Fibroblast of lung (primary cell): Measurements from ENCODE around the gene CACNB2. TPM values are rescaled to one million over a fixed set of nuclear protein-coding genes. Genes with fewer than 3 reads are reported as not detected.

ENCODE experiments used
- DNase-seq, 2 donors: peaks; one replicate each; pipeline versions ENCODE4 v3.0.0 to v3.0.0-alpha.2; 2010; ENCODE audit warnings: low read depth in 2 of 2
- H2AFZ ChIP-seq: 2 replicates; pipeline ENCODE4 v1.5.1; 2012; ENCODE audit warnings: low read length, control low read depth, inconsistent platforms
- H3K27ac ChIP-seq: 2 replicates; pipeline ENCODE4 v1.5.1; 2011; ENCODE audit warnings: low read length, control low read depth; ENCODE audit not compliant: insufficient read depth
- H3K27me3 ChIP-seq: 2 replicates; pipeline ENCODE4 v1.5.1; 2011; ENCODE audit warnings: mild to moderate bottlenecking, low read length; ENCODE audit not compliant: control insufficient read depth, insufficient read depth
- H3K36me3 ChIP-seq: 2 replicates; pipeline ENCODE4 v1.5.1; 2011; ENCODE audit warnings: low read length; ENCODE audit not compliant: control insufficient read depth, insufficient read depth
- H3K4me1 ChIP-seq: 2 replicates; pipeline ENCODE4 v1.5.1; 2011; ENCODE audit warnings: low read length; ENCODE audit not compliant: control insufficient read depth, insufficient read depth; ENCODE audit errors: extremely low read depth
- H3K4me2 ChIP-seq: 2 replicates; pipeline ENCODE4 v1.5.1; 2011; ENCODE audit warnings: low read length, control low read depth; ENCODE audit not compliant: insufficient read depth; ENCODE audit errors: extremely low read depth
- H3K4me3 ChIP-seq, 4 experiments: fragments of 200-600 bp in 1 of 4; sonication (generic) in 1 of 4; replicated peaks in 1 of 4; 2 replicates each; pipeline ENCODE4 v1.5.1; 2011 to 2016; ENCODE audit warnings: low read length in 4 of 4, low read depth in 3 of 4, mild to moderate bottlenecking in 3 of 4, control low read depth in 2 of 4, inconsistent platforms in 1 of 4, mixed read lengths in 1 of 4; ENCODE audit not compliant: insufficient read depth in 1 of 4; ENCODE audit errors: control extremely low read depth in 1 of 4
- H3K79me2 ChIP-seq: 2 replicates; pipeline ENCODE4 v1.5.1; 2012; ENCODE audit warnings: mild to moderate bottlenecking, low read length, inconsistent platforms; ENCODE audit not compliant: control insufficient read depth, insufficient read depth
- H3K9ac ChIP-seq: 2 replicates; pipeline ENCODE4 v1.5.1; 2011; ENCODE audit warnings: mild to moderate bottlenecking, low read length, control low read depth; ENCODE audit not compliant: insufficient read depth
- H3K9me3 ChIP-seq: 2 replicates; pipeline ENCODE4 v1.5.1; 2012; ENCODE audit warnings: low read depth, low read length; ENCODE audit not compliant: control insufficient read depth, insufficient read depth
- H4K20me1 ChIP-seq: 2 replicates; pipeline ENCODE4 v1.5.1; 2011; ENCODE audit warnings: low read length; ENCODE audit not compliant: control insufficient read depth, insufficient read depth; ENCODE audit errors: extremely low read depth
- EZH2 ChIP-seq: IDR thresholded peaks from 2 replicates; pipeline ENCODE4 v1.5.1; 2012; ENCODE audit warnings: low read length, control low read depth, mild to moderate bottlenecking; ENCODE audit errors: missing control alignments
- polyA plus RNA-seq, 2 donors: library from polyadenylated mRNA; depleted of rRNA in 1 of 2; stranded (reverse) in 1 of 2; unstranded in 1 of 2; fragments of >200 nt; gene quantifications; 2 replicates each; pipeline ENCODE4 v1.2.1, GENCODE V29; 2011 to 2012; ENCODE audit warnings: missing spikeins in 1 of 2
- total RNA-seq: library from RNA; depleted of rRNA; stranded (reverse); fragments of >200 nt; gene quantifications from 2 replicates; pipeline ENCODE4 v1.2.1, GENCODE V29; 2014
- TF ChIP-seq, protein P1 (sequence below), 2 donors: IDR thresholded peaks in 1 of 2; conservative IDR thresholded peaks in 1 of 2; 1 replicate in 1 of 2; 2 replicates in 1 of 2; pipeline ENCODE4 v1.5.1; 2011 to 2012; ENCODE audit warnings: low read length in 2 of 2, control low read depth in 1 of 2, inconsistent platforms in 1 of 2, low read depth in 1 of 2, mild to moderate bottlenecking in 1 of 2

CACNB2 gene
- total and polyA plus RNA-seq, 2 donors (not counting 1 experiment from before 2014, with no cell fraction given), result 0.66 to 0.70 TPM

DNA sequence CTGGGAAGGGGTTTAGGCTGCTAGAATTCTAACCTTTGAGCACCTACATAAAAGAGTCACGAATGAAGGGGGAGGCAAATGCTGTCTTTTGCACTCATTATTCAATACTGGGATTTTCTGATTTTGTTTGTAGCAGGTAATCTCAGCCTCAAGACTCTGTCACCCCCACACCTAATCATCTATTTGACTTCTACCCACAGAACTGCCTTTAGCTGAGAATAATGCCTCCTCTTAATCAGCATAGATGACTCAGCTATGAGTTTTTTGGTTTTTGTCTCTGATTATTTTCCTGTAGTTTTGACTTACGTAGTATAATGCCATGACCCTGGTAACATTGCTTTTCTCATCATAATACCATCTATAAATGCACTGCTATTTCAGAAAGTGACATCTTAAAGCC, 42.7 kb upstream of the CACNB2 start:
- Histone ChIP-seq H4K20me1 (no peaks in the 10 kb centered on the region), H3K27me3 (no peaks in the 10 kb centered on the region), H3K4me2 (no peak overlapping the region), H3K27ac (no peak overlapping the region), H3K79me2 (no peaks in the 10 kb centered on the region), H3K4me3 (no peak overlapping the region), H3K4me1 (no peaks in the 10 kb centered on the region), H3K36me3 (no peaks in the 10 kb centered on the region), H2AFZ (no peak overlapping the region), H3K9ac (no peak overlapping the region), H3K9me3 (no peaks in the 10 kb centered on the region)
- peak; percentile 20 to 72 for DNase-seq
- TF ChIP-seq, protein P1, sequence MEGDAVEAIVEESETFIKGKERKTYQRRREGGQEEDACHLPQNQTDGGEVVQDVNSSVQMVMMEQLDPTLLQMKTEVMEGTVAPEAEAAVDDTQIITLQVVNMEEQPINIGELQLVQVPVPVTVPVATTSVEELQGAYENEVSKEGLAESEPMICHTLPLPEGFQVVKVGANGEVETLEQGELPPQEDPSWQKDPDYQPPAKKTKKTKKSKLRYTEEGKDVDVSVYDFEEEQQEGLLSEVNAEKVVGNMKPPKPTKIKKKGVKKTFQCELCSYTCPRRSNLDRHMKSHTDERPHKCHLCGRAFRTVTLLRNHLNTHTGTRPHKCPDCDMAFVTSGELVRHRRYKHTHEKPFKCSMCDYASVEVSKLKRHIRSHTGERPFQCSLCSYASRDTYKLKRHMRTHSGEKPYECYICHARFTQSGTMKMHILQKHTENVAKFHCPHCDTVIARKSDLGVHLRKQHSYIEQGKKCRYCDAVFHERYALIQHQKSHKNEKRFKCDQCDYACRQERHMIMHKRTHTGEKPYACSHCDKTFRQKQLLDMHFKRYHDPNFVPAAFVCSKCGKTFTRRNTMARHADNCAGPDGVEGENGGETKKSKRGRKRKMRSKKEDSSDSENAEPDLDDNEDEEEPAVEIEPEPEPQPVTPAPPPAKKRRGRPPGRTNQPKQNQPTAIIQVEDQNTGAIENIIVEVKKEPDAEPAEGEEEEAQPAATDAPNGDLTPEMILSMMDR (conservative IDR thresholded peaks at IDR 0.05 in 1 of 2, IDR thresholded peaks at IDR 0.05 in 1 of 2; ENCODE audit: low read depth in 1 of 2, low read length in 2 of 2), result no peak
- no peak for TF ChIP-seq EZH2

DNA sequence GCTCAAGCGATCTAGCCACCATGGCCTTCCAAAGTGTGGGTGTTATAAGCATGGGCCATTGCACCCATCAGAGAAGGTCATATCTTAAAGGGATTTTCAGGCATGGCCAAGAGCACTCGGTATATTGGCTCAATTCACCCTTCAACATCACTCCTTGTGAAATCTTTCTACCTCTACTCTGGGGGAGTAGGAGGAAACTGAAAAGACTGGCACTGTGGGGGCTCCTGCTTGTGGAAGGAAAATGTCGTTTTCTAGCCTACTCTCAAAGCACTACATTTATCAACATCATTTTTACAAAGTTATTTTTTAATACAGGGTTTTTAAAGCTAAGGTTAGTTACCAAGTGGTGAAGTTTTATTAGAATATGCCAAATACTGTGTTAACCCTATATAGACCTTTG, 42.0 kb upstream of the CACNB2 start:
- no peak for TF ChIP-seq EZH2
- TF ChIP-seq, protein P1 (conservative IDR thresholded peaks at IDR 0.05 in 1 of 2, IDR thresholded peaks at IDR 0.05 in 1 of 2; ENCODE audit: low read depth in 1 of 2, low read length in 2 of 2), result no peak
- H3K36me3 ChIP-seq, result no peaks in the 10 kb centered on the region
- H3K79me2 ChIP-seq, result no peaks in the 10 kb centered on the region
- H3K4me2 ChIP-seq, result no peak overlapping the region
- H3K9ac ChIP-seq, result no peak overlapping the region
- H4K20me1 ChIP-seq, result no peaks in the 10 kb centered on the region
- no peaks in the 10 kb centered on the region for H3K27me3 ChIP-seq
- DNase-seq, result no peak
- no peak overlapping the region for H3K4me3 ChIP-seq
- H3K27ac ChIP-seq, result no peak overlapping the region
- H3K9me3 ChIP-seq, result no peaks in the 10 kb centered on the region
- H3K4me1 ChIP-seq, result no peaks in the 10 kb centered on the region
- no peak overlapping the region for H2AFZ ChIP-seq

DNA sequence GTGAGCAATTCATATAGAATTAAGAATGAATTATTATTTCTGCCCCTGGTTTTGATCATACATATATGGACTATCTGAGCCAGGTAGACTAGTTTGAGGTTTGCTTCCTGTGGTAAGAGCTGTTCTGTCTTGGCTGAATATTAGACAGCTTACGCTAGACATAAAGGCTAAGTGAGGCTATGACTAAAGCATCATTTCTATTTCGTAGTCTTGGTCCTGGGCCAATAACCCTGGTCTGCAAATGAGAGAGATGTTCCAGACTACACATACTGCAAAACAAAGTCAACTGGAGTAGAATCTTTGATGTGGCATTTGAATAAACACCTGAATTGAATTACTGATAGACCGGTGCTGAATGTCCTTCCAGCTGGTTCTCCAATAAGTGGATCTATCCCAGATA, 40.8 kb upstream of the CACNB2 start:
- Histone ChIP-seq H3K4me3 (no peak overlapping the region), H3K4me1 (no peaks in the 10 kb centered on the region), H3K27ac (no peak overlapping the region), H3K9ac (no peak overlapping the region), H3K9me3 (no peaks in the 10 kb centered on the region), H3K27me3 (no peaks in the 10 kb centered on the region), H3K79me2 (no peaks in the 10 kb centered on the region), H4K20me1 (no peaks in the 10 kb centered on the region), H3K4me2 (no peak overlapping the region), H3K36me3 (no peaks in the 10 kb centered on the region), H2AFZ (no peak overlapping the region)
- peak; percentile 14 to 66 for DNase-seq
- no peak for TF ChIP-seq EZH2
- TF ChIP-seq, protein P1 (conservative IDR thresholded peaks at IDR 0.05 in 1 of 2, IDR thresholded peaks at IDR 0.05 in 1 of 2; ENCODE audit: low read depth in 1 of 2, low read length in 2 of 2), result no peak
